LNCAP (cell line): ENCODE data around the gene CCBE1.

Source experiments
- CTCF ChIP-seq: fragments of 450-650 bp; IDR thresholded peaks from 2 replicates; pipeline ENCODE4 v1.5.1; 2017; ENCODE audit warnings: mild to moderate bottlenecking

CCBE1 gene

GRCh38 chr18:59689756-59690155, 7.5 kb downstream of the CCBE1 start:
- no peak for TF ChIP-seq CTCF

- TF ChIP-seq CTCF = no peak
Measured at GRCh38 chr18:59686260-59686659, 11.0 kb downstream of the CCBE1 start.

- no peak for TF ChIP-seq CTCF
Measured at GRCh38 chr18:59685501-59685900, 11.7 kb downstream of the CCBE1 start.

GRCh38 chr18:59684777-59685176, 12.4 kb downstream of the CCBE1 start:
- no peak for TF ChIP-seq CTCF

- no peak for TF ChIP-seq CTCF
Measured at GRCh38 chr18:59681521-59682004, 15.7 kb downstream of the CCBE1 start.

- TF ChIP-seq CTCF = no peak
Measured at GRCh38 chr18:59681051-59681450, 16.2 kb downstream of the CCBE1 start.

GRCh38 chr18:59675346-59675745, 21.9 kb downstream of the CCBE1 start:
- no peak for TF ChIP-seq CTCF

GRCh38 chr18:59674903-59675270, 22.3 kb downstream of the CCBE1 start:
- no peak for TF ChIP-seq CTCF
